Measurements from ENCODE around the gene PDZD4.

The PDZD4 gene

GRCh38 chrX:153761863-153762262 is 68.5 kb downstream of the PDZD4 start:
- Histone ChIP-seq H3K14ac (ENCODE audit: low read length in 2 of 2) (no peak overlapping the region), H3K4me3 (ENCODE audit: insufficient read depth in 1 of 2, low read depth in 1 of 2, low read length in 2 of 2) (no peak overlapping the region), H4K8ac (ENCODE audit: low read length) (no peak overlapping the region), H3K4me1 (ENCODE audit: control insufficient read depth, insufficient read depth, low read depth, low read length) (peaks cover 26% of the 10 kb centered on the region), H3K27ac (ENCODE audit: low read length, poor library complexity, severe bottlenecking) (no peak overlapping the region), H3K9me3 (ENCODE audit: control insufficient read depth, low read length) (peaks cover 10% of the 10 kb centered on the region), H2AFZ (ENCODE audit: low read depth, low read length) (no peak overlapping the region), H3K27me3 (ENCODE audit: control insufficient read depth in 1 of 2, insufficient read depth in 1 of 2, low read length in 2 of 2) (peaks cover 0 to 2% of the 10 kb centered on the region in 2 experiments), H3K4me2 (ENCODE audit: low read length, poor library complexity, severe bottlenecking) (no peak overlapping the region), H3K23ac (ENCODE audit: low read length in 2 of 2) (no peak overlapping the region), H2BK5ac (ENCODE audit: low read depth, low read length, poor library complexity, severe bottlenecking) (no peak overlapping the region), H2BK120ac (ENCODE audit: low read depth, low read length) (no peak overlapping the region), H3K9ac (ENCODE audit: low read length) (no peak overlapping the region), H3K36me3 (ENCODE audit: control insufficient read depth in 1 of 2, insufficient read depth in 2 of 2, low read depth in 1 of 2, low read length in 2 of 2) (peaks cover 0 to 1% of the 10 kb centered on the region in 2 experiments), H3K18ac (ENCODE audit: low read depth in 1 of 2, low read length in 2 of 2) (no peak overlapping the region), H2BK15ac (ENCODE audit: low read depth, poor library complexity, severe bottlenecking) (no peak overlapping the region), H3K79me1 (replicated peaks; ENCODE audit: low read length, poor library complexity, severe bottlenecking) (peaks cover 7% of the 10 kb centered on the region), H2AK5ac (ENCODE audit: low read length, severe bottlenecking) (no peak overlapping the region), H4K91ac (ENCODE audit: low read length) (no peak overlapping the region), H2BK12ac (ENCODE audit: low read length in 2 of 2) (no peak overlapping the region), H3K4ac (ENCODE audit: low read depth in 1 of 2, low read length in 2 of 2) (no peak overlapping the region)
- 93% methylated on average over 15 of the region's 15 CpGs for WGBS
- no peak for DNase-seq

GRCh38 chrX:153755136-153755535 is 75.2 kb downstream of the PDZD4 start:
- Histone ChIP-seq H2BK15ac (ENCODE audit: low read depth, poor library complexity, severe bottlenecking) (no peak overlapping the region), H3K14ac (ENCODE audit: low read length in 2 of 2) (no peak overlapping the region), H3K4me1 (ENCODE audit: control insufficient read depth, insufficient read depth, low read depth, low read length) (no peaks in the 10 kb centered on the region), H4K8ac (ENCODE audit: low read length) (no peak overlapping the region), H3K4ac (ENCODE audit: low read depth in 1 of 2, low read length in 2 of 2) (no peak overlapping the region), H3K4me3 (ENCODE audit: insufficient read depth in 1 of 2, low read depth in 1 of 2, low read length in 2 of 2) (no peak overlapping the region), H3K9ac (ENCODE audit: low read length) (no peak overlapping the region), H3K27me3 (ENCODE audit: control insufficient read depth in 1 of 2, insufficient read depth in 1 of 2, low read length in 2 of 2) (peaks cover 0 to 13% of the 10 kb centered on the region in 2 experiments), H3K9me3 (ENCODE audit: control insufficient read depth, low read length) (peaks cover 25% of the 10 kb centered on the region), H3K27ac (ENCODE audit: low read length, poor library complexity, severe bottlenecking) (no peak overlapping the region), H3K79me1 (replicated peaks; ENCODE audit: low read length, poor library complexity, severe bottlenecking) (no peaks in the 10 kb centered on the region), H2AFZ (ENCODE audit: low read depth, low read length) (no peak overlapping the region), H4K91ac (ENCODE audit: low read length) (no peak overlapping the region), H3K18ac (ENCODE audit: low read depth in 1 of 2, low read length in 2 of 2) (no peak overlapping the region), H3K4me2 (ENCODE audit: low read length, poor library complexity, severe bottlenecking) (no peak overlapping the region), H2BK120ac (ENCODE audit: low read depth, low read length) (no peak overlapping the region), H2AK5ac (ENCODE audit: low read length, severe bottlenecking) (no peak overlapping the region), H2BK5ac (ENCODE audit: low read depth, low read length, poor library complexity, severe bottlenecking) (no peak overlapping the region), H3K23ac (ENCODE audit: low read length in 2 of 2) (no peak overlapping the region), H3K36me3 (ENCODE audit: control insufficient read depth in 1 of 2, insufficient read depth in 2 of 2, low read depth in 1 of 2, low read length in 2 of 2) (peaks cover 0 to 6% of the 10 kb centered on the region in 2 experiments), H2BK12ac (ENCODE audit: low read length in 2 of 2) (no peak overlapping the region)
- no peak for DNase-seq
- no CpG with 5 or more reads among the region's 1 CpG for WGBS
